Suprapubic skin (tissue), 4 donors: ENCODE measurements around the gene CTSV. TPM values are rescaled to one million over a fixed set of nuclear protein-coding genes. Genes with fewer than 3 reads are reported as not detected.
"Not testable (repeated sequence)": the region's sequence is repeated elsewhere in the genome, so short reads cannot be mapped to it uniquely, and the experiment has no call there.

Experiments used
- DNase-seq, 2 donors: peaks; one replicate each; pipeline ENCODE4 v3.0.0-alpha.2; 2019; ENCODE audit warnings: low spot score in 2 of 2
- H3K27ac ChIP-seq: fragments of 200-600 bp; sonication (generic); one replicate; pipeline ENCODE4 v1.5.1; 2019
- H3K27me3 ChIP-seq: fragments of 200-600 bp; sonication (generic); one replicate; pipeline ENCODE4 v1.5.1; 2019
- H3K36me3 ChIP-seq: fragments of 200-600 bp; sonication (generic); one replicate; pipeline ENCODE4 v1.5.1; 2019
- H3K4me1 ChIP-seq: fragments of 200-600 bp; sonication (generic); one replicate; pipeline ENCODE4 v1.5.1; 2019
- H3K4me3 ChIP-seq: fragments of 200-600 bp; sonication (generic); one replicate; pipeline ENCODE4 v1.5.1; 2019; ENCODE audit warnings: mild to moderate bottlenecking
- H3K9me3 ChIP-seq: fragments of 200-600 bp; sonication (generic); one replicate; pipeline ENCODE4 v1.5.1; 2019
- CTCF ChIP-seq, 2 donors: fragments of 200-600 bp in 1 of 2; fragments of 450-650 bp in 1 of 2; sonication (generic) in 1 of 2; IDR thresholded peaks; one replicate each; pipeline ENCODE4 v1.5.1; 2016 to 2019; ENCODE audit warnings: antibody characterized with exemption in 2 of 2, mild to moderate bottlenecking in 1 of 2, moderate library complexity in 1 of 2
- EP300 ChIP-seq: sonication (generic); formaldehyde crosslinking; IDR thresholded peaks from one replicate; pipeline ENCODE4 v1.6.1; 2017; ENCODE audit warnings: antibody characterized with exemption
- POLR2A ChIP-seq, 2 donors: fragments of 450-650 bp; IDR thresholded peaks; one replicate each; pipeline ENCODE4 v1.6.1; 2017; ENCODE audit warnings: antibody characterized with exemption in 2 of 2, mild to moderate bottlenecking in 2 of 2, moderate library complexity in 2 of 2
- POLR2AphosphoS5 ChIP-seq, 3 donors: sonication (generic); formaldehyde crosslinking; IDR thresholded peaks; one replicate each; pipeline ENCODE4 v1.6.1; 2017; ENCODE audit warnings: antibody characterized with exemption in 3 of 3
- WGBS: methylation state at CpG from one replicate; pipeline ENCODE4 v1.1.5; 2018; 5-methylcytosine and 5-hydroxymethylcytosine counted together
- total RNA-seq, 4 donors: library from RNA; depleted of rRNA; stranded (reverse); fragments of >200 nt; gene quantifications; one replicate each; pipeline ENCODE4 v1.1.0, GENCODE V29; 2016

The CTSV gene
- total RNA-seq, 4 donors from 2014 or later: 8.3 to 147 (median 64.3) TPM

DNA sequence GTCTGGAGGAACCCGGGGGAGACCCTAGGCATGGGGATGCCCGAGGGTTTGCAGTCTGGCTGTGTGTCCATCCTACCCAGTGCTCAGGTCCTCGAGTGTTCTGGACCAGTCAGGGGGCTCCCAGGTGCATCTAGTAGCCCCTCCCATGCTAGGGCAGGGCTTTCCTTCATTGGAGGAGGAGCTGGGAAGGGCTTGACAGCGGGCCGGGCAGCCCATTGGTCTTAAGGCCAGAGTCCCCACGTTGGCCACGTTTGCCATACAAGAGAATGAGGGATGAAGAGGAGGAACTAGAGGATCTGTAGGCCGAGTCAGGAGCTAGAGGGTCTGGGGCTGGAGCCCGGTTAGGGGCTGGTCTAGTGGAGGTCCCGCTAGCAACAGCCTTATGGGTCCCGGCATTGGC lies 37.3 kb upstream of the CTSV start:
- H3K27me3 ChIP-seq: peaks cover 36% of the 10 kb centered on the region
- no peak for DNase-seq
- 48% methylated on average over 4 of the region's 11 CpGs for WGBS
- peaks cover 6% of the 10 kb centered on the region for H3K4me1 ChIP-seq
- no peaks in the 10 kb centered on the region for H3K36me3 ChIP-seq
- no peaks in the 10 kb centered on the region for H3K9me3 ChIP-seq
- H3K27ac ChIP-seq: no peak overlapping the region
- no peak overlapping the region for H3K4me3 ChIP-seq
- no peak for TF ChIP-seq POLR2AphosphoS5 (IDR thresholded peaks at IDR 0.05)
- no peak for TF ChIP-seq POLR2A (IDR thresholded peaks at IDR 0.05)
- TF ChIP-seq EP300: no peak
- no peak for TF ChIP-seq CTCF (IDR thresholded peaks at IDR 0.05)

DNA sequence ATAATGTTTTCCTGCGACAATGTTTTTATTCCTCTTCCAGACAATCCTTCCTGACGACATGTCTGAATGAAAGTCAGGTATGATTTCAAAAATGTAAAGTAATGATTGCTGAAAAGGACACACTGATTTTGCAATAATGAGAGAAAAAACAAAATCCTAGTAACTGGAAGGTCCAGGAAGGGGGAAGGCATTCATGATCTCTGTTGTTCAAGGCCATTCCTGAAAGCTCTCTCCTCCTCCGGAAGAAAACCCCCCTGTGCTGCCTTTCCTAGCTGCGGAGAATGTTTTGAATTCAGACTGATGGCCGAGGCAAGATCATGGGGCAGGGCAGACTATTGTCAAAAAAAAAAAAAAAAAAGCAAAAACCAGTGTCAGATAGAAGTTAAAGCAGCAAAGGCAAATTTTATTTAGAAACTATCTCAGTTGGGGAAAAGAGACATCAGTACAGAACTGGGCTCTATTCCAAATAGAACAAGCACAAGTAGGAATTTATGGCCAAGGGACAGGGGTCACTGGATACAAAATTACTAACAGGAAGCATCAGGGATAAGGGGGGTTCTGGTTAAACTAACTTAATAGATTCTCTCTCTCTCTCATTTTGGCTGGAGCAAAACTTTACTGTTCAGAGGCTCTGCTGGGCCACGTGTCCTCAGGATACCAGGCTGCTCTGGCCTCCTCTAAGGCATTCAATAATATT lies 36.5 kb upstream of the CTSV start:
- TF ChIP-seq EP300: no peak

DNA sequence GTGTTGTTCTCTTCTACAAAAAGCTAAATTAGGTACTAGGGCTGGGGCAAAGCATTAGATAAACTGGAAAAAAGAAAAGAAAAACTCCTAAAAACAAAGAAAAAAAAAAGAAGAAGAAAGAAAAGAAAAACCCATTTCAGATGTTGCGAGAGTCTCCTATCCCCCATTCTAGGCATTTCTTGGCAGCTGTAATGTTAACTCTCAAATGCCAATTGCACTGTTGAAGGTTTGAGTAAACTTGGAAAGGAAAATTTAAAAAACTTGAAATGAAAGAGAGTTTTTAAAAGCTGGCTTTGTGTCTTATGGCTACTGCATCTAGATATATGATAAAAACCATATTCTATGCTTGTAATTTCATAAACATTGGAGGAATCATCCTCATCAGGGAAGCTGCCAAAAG lies 34.6 kb upstream of the CTSV start:
- Histone ChIP-seq H3K4me3 (no peak overlapping the region), H3K27ac (no peak overlapping the region), H3K9me3 (no peaks in the 10 kb centered on the region), H3K36me3 (no peaks in the 10 kb centered on the region), H3K4me1 (peaks cover 6% of the 10 kb centered on the region), H3K27me3 (peaks cover 36% of the 10 kb centered on the region)
- DNase-seq: no peak
- 55% methylated on average over 1 of the region's 1 CpG for WGBS
- TF ChIP-seq POLR2AphosphoS5 (IDR thresholded peaks at IDR 0.05) (no peak), EP300 (no peak), CTCF (IDR thresholded peaks at IDR 0.05) (no peak), POLR2A (IDR thresholded peaks at IDR 0.05) (no peak)

More for the DNA sequence above, 36.5 kb upstream of the CTSV start:
- 70% methylated on average over 6 of the region's 6 CpGs for WGBS
- DNase-seq: no peak
- H3K4me1 ChIP-seq: peaks cover 6% of the 10 kb centered on the region
- no peaks in the 10 kb centered on the region for H3K9me3 ChIP-seq
- H3K36me3 ChIP-seq: no peaks in the 10 kb centered on the region
- H3K4me3 ChIP-seq: no peak overlapping the region
- H3K27me3 ChIP-seq: peaks cover 36% of the 10 kb centered on the region
- no peak overlapping the region for H3K27ac ChIP-seq

DNA sequence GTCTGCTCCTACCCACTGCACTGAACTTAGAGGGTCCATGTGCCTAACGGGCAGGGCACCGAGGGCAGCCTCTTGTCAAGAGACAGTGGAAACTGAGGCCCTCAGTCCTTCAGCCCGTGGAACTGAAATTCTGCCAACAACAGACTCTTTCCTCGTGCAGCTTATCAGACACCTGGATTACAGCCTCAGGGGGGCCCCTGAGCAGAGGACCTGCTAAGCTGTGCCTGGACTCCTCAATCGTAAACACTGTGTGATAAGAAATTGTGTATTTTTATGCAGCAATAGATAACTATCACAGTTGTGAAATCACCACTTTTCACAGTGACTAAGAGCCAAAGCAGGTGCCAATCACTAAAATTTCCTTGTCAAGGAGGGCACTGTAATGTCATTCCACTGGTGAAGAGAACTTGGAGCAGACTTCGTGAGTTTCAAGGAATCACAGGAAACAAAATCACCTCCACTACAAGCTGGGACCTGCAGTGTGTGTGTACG lies 33.4 kb upstream of the CTSV start:
- H3K36me3 ChIP-seq: no peaks in the 10 kb centered on the region
- no peak overlapping the region for H3K4me3 ChIP-seq
- WGBS: 37% methylated on average over 6 of the region's 7 CpGs
- no peak overlapping the region for H3K27ac ChIP-seq
- TF ChIP-seq EP300: no peak
- H3K4me1 ChIP-seq: peaks cover 6% of the 10 kb centered on the region
- H3K27me3 ChIP-seq: peaks cover 24% of the 10 kb centered on the region
- no peak for DNase-seq
- no peaks in the 10 kb centered on the region for H3K9me3 ChIP-seq

GRCh38 chr9:97070325-97070724 lies 31.4 kb upstream of the CTSV start:
- H3K27me3 ChIP-seq, H3K36me3 ChIP-seq, H3K4me3 ChIP-seq, H3K9me3 ChIP-seq, DNase-seq, H3K27ac ChIP-seq, H3K4me1 ChIP-seq: not testable (repeated sequence)
- 96% methylated on average over 4 of the region's 4 CpGs for WGBS

GRCh38 chr9:97067490-97067889 lies 28.5 kb upstream of the CTSV start:
- peaks cover 3% of the 10 kb centered on the region for H3K27me3 ChIP-seq
- WGBS: 96% methylated on average over 19 of the region's 19 CpGs
- no peak overlapping the region for H3K4me3 ChIP-seq
- H3K36me3 ChIP-seq: no peaks in the 10 kb centered on the region
- no peak for DNase-seq
- TF ChIP-seq POLR2AphosphoS5 (IDR thresholded peaks at IDR 0.05): no peak
- H3K9me3 ChIP-seq: no peaks in the 10 kb centered on the region
- H3K27ac ChIP-seq: no peak overlapping the region
- no peaks in the 10 kb centered on the region for H3K4me1 ChIP-seq

DNA sequence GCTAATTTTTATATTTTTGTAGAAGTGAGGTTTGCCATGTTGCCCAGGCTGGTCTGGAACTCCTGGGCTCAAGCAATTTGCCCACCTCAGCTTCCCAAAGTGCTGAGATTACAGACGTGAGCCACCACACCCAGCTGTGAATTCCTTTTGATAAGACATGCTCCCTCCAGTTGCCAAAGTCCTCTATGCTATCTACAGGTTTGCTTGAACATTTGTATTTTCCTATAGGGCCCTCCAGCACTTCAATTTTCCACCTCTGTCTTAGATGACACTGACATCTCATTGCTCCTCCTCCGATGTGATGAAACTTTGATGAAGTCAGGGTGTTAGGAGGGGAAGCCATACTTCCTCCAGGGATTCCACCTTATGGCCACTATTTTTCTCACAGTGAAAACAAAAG lies 25.2 kb upstream of the CTSV start:
- Histone ChIP-seq H3K27me3 (no peaks in the 10 kb centered on the region), H3K36me3 (no peaks in the 10 kb centered on the region), H3K27ac (no peak overlapping the region), H3K9me3 (no peaks in the 10 kb centered on the region), H3K4me3 (no peak overlapping the region), H3K4me1 (no peaks in the 10 kb centered on the region)
- no peak for DNase-seq
- TF ChIP-seq POLR2AphosphoS5 (IDR thresholded peaks at IDR 0.05): no peak
- TF ChIP-seq EP300: no peak
- TF ChIP-seq CTCF (IDR thresholded peaks at IDR 0.05): no peak
- TF ChIP-seq POLR2A (IDR thresholded peaks at IDR 0.05): no peak
- 67% methylated on average over 2 of the region's 2 CpGs for WGBS
